SW 1271 (cell line): Measurements from ENCODE around the gene PROP1.
"Not testable (repeated sequence)": the region's sequence is repeated elsewhere in the genome, so short reads cannot be mapped to it uniquely, and the experiment has no call there.

Experiments
- DNase-seq, 2 experiments: peaks; one replicate each; lab custom pipeline; 2025; lab: John Stamatoyannopoulos, UW

The PROP1 gene

DNA sequence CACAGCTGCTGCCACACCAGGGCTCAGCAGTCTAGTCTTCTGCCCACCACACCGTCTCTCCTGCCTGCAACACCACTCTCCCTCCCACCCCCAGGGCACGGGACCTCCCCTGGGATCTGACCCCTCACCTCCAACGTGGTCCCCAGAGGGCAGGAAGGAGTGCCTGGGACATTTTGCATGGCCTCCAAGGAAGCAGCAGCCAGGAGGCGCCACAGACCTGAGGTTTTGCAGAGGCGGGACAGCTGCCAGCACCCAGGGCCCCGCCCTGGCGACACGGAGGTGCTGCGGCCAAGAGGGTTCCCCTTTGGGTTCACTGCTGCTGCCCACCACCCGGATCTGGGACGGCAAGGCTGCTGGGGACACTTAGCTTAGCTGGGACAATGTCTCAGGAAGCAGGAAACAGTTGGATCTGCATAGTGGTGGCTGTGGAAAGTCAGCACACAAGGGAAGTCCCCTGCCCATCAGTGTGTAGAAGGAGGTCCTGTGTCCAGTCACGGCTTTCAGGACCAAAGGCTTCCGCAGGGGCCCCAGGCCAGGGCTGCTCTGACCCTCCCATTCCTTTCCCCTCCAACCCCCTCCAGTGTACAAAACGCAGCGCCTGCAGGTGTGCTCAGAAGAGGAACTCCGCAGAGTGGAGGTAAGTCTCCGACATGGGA lies 13.8 kb downstream of the PROP1 start:
- DNase-seq, result no peak

DNA sequence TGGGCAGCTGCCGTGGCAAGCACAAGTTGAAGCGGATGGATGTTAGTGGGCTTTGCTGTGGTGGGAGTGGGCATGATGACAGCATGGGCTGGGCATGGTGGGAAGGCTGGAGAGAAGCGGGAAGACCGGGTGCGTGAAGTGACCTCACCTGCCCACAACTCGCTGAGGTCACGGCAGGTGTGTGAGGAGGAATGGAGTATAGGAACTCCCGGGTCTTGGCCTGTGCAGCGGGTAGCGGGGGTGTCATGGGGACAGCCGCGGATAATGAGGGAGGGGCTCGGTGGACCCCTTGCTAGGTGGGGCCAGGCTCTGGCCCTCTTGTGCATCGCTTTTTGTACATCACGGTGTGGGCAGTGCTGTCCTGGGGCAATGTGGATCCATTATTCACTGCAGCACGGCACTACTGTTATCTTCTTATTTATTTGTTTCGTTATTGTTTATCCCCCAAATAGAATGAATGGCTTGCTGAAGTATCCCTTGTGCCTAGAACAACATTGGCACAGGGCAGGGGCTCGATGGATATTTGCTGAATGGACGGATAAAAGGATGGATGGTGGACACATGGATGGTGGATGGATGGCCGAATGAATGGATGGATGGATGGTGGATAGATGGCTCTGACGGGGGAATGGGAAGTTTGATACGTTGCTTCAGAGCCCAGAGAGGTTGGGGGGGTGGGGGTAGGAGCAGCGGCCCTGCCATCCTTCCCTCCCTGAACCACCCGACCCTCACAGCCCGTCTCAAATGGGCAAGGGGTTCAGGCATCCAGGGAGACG lies 14.6 kb downstream of the PROP1 start:
- no peak for DNase-seq

DNA sequence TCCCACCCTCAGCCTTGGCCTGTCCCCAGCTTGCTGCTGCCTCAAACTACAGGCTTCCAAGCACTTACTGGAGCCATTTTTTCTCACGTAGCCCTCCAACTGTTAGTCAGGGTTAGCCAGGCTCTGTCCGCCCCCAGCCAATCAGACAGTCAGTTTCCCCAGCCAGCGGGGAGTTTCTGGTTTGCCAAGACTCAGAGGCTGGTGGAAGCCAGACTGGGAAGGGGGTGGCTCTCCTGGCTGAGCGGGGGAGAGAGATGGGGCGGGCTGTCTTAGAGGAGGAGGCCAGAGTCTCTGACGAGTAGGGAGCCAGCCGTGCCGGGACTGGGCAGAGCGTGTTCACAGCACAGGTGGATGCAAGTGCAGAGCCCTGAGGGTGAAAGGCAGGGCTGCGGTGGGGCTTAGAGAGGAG lies 15.3 kb downstream of the PROP1 start:
- DNase-seq, result no peak

DNA sequence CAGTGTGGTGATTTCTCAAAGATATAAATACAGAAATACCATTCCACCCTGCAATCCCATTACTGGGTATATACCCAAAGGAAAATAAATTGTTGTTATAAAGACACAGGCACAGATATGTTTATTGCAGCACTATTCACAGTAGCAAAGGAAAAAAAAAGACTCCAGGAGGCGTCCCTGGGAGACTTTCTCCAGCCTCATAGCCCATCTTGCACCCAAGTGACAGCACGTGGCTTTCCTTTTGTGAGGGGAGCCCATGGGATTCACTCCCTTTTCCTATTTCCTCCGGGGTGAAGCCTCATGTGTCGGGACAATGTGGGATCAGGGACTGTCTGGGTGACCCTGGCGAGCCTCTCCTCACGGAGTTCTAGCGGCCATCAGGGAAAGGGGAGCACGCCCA lies 18.4 kb downstream of the PROP1 start:
- DNase-seq, result not testable (repeated sequence)

DNA sequence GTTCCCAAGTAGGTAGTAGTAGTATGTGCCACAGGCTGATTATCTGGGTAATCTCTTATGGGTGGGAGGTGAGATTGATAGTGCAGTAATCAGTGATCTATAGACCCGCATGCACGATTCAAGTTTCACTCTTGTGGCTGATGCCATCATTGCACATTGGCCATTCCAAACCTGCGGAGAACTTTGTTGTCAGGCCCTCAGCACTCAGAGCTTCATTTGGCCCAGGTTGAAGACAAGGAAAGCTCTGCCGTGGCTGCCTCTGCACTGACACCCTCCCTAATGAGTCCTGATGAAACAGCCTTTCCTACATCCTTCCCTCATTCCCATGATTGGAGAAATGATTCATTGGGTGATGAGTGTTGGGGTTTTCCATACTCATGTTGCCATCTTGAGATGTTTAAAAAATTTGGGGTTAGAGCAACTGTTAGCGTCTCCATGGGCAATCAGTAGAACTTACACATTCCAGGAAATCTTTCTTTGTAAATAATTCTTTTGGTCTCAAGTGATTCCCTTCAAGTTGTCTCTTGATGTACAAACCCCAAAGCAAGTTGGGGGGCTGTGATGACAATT lies 22.9 kb downstream of the PROP1 start:
- no peak for DNase-seq

DNA sequence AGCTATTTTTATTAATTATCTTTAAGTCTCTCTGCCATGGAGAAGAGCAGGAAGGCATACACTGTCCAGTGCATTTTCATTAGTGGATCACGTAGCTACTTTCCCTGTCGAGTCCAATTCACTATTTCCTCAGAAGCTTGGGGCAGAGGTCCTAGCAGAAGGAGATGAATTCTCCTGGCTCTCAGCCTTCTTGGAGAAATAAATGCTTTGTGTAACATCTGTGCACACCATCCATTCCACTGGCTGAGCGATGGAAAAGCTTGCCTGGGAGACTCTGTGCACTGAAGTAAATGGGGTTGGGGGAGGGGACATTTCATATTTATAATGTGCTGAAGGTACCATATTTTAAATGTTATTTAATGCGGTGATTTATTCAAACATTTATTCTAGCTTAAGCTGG lies 23.4 kb downstream of the PROP1 start:
- no peak for DNase-seq

DNA sequence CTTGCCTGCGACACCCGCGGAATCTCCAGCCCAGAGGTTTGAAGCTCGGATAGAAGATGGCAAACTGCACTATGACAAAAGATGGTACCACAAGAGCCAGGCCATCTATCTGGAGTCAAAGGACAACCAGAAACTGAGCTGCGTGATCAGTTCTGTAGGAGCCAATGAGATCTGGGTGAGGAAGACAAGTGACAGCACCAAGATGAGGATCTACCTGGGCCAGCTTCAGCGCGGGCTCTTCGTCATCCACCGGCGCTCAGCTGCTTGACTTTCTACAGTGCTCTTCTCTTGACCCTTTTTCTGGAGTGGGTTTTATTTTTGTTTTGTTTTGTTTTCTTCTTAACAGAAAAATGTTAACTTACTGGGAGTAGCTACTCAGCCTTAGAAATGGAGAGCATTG lies 24.0 kb downstream of the PROP1 start:
- not testable (repeated sequence) for DNase-seq

DNA sequence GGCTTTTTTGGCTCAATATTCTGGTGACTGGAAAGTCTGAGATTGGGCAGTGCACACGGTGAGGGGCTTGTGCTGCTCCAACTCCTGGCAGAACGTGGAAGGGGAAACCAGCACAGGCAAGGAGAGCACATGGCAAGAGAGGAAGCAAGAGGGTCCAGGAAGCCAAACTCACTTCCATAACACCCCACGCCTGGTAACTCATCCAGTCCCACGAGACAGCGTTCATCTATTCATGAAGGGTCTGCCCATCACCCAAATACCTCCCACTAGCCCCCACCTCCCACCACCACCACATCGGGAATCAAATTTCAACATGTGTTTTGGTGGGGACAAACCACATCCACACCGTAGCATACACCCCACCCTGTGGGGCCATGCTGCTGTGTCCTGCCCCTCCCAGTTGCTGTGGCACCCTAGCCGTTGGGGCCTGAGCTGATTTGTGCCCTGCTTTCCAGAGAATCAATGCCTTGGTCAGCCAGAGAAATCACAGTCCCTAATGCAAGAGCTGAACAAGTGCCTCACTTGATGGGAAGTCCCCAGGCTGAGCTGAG lies 27.3 kb downstream of the PROP1 start:
- DNase-seq, result no peak

DNA sequence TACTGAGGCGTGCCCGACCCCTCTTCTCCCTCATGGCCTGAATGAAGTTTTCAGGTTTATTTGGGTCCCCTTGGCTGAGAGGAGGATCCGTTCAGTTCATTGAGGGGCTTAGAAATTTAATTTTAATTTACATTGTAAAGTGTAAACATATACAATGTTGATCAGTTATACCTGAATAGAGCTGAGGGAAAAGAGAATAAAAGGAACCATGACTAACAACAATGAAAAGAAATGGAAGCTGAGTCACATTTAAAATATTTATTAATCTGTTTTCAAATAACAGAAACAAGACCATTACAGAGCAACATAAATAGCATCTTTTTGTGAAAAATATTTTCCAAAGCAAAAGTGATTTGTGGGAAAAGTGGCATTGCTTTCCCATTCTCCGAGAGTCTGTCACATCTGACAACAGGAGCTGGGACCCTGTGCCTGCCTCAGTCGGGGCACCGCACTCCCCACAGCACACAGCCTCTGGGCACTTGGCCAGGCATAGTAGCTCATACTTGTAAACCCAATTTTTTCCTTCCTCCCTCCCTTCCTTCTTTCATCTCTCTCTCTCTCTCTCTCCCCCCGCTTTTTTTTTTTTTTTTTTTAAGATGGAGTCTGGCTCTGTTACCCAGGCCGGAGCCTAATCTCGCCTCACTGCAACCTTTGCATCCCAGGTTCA lies 28.7 kb downstream of the PROP1 start:
- DNase-seq, result no peak

DNA sequence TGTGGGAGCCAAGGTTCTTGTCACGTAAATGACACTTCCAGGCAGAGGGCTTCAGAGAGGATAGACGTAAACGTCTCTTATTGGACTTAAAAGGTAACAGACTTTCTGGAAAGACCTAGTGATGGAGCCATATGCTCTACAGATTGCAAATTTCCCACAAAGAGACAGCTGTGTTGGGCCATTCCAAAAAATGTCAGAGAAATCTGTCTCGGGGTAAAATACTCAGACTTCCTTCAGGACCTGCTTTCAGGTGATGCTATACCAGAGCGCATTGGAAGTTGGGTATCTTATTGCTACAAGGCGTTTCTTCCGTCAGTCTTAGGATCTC lies 29.2 kb downstream of the PROP1 start:
- no peak for DNase-seq

DNA sequence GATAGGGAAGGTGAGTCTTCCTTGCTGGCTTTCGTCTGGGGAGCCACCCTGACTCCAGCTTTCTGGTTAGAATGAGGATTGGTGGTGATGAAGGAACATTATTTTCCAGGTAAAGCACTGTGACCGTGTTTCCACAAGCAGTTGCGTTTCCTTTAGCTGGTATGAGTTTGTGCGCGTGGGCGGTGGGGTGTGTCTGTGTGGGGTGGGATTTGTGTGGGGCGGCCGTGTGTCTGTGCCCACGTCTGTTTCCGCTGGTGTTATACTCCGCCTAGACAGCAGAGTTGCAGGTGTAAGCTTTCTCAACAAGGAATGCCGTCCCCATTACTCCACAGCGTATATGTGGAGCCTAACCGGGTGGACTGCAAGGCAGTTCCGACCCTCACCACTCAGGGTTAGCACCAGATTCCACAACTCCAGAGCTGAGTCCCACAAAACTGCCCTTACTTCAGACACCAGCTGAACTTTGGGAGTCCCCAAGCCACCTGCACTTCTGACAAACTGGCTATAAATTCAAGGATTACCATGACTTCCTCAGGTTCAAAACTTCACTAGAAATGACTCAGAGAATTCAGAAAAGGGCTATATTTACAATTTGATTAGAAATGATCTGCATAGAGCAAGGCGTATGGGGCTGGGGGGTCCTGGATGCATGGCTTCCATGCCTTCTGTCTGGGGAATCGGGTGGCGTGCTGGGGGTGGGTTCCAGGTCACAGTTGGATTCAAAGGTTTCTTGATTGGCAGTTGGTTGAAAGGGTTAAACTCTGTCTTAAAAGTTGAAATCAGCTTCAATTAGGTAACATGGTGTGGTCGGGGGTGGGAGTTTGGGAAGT lies 29.8 kb downstream of the PROP1 start:
- DNase-seq, result no peak

DNA sequence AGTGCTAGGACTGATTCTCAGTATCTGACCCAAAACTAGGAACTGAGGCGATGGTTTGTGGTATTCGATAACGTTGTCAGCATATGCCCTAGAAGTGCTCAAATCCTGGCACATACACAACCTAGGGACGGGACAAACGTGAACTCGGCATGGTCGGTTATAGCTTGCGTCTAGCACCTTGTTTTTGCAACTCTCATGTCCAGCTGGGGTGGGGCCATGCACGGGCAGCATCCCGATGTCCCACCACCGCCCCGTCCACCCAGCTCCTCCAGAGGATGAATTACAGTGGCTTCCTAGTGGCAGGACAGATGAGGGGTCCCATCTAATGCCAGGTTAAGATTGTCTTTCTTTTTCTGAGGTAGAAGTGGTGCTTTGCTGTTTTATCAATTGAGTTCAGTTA lies 31.6 kb downstream of the PROP1 start:
- no peak for DNase-seq

DNA sequence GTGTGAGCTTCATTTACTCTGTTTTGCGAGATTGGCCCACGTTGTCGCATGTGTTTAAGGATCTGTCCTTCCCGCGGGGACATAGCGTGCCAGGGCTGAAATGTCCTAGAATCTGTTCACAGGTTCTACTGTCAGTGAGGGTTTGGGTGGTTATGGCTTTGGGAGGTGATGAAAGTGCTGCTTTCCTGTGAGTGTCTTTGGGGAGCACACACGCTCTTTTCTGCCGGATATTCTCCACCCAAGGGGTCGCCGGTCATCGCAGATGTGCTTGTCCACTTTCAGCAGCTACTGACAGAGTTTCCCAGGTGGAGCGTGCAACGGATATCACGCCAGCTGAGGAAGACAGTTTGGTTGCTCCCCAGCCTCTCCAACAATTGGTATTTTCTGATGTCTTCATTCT lies 32.1 kb downstream of the PROP1 start:
- no peak for DNase-seq

DNA sequence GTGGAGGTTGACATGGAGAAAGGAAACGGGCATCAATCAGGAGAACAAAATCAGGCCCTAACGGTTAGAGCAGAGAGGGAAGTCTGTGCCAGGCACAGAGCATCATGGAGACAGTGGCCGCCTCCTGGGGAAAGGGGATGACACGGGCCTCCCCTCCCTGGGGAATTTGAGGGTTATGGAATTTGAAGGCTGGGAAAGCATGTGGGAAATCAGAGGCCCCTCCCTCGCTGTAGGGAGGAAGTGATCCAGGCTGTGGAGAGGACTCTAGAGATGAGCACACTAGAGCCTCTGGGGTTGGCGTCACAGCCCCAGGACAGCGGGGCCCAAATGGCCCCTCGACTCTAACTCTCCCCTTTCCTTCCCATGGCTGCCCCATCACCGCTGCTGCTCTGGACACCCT lies 36.7 kb downstream of the PROP1 start:
- DNase-seq, result no peak

DNA sequence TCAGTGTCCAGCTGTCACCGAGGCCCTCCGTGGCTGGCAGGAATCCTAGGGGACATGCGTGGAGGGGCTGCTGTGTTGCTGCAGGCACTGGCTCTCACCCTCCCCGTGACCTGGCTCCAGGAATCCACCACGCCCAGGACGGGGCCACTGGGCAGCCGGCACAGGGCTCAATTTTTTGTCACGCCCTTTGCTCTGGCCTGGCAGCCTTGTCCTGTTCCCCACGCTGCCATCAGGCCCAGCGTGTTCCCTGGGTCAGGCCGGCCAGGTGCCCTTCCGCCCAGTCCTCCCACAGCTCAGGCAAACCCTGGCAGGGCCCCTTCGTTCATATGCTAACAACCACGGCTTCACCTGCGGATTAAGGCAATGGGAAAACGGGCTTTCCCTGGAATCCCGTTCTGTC lies 37.3 kb downstream of the PROP1 start:
- no peak for DNase-seq

DNA sequence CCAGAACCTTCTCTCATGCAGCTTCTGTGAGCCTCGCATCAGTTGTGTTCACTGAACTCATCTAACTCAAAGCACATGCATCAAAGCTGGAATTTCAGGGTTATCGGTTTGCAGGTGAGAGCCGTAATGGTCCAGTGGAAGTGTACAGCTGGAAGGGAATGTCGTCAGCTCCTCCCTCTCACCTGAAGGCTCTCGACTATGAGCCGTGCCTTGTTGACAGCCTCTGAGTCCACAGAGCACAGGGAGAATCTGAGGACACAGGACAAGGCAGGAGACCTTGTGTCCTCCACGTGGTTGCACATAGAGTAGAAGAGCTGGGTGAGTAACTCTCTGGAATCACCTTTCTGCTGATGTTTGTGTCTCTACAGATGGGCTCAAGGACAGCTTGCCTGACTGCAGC lies 38.8 kb downstream of the PROP1 start:
- DNase-seq, result no peak

DNA sequence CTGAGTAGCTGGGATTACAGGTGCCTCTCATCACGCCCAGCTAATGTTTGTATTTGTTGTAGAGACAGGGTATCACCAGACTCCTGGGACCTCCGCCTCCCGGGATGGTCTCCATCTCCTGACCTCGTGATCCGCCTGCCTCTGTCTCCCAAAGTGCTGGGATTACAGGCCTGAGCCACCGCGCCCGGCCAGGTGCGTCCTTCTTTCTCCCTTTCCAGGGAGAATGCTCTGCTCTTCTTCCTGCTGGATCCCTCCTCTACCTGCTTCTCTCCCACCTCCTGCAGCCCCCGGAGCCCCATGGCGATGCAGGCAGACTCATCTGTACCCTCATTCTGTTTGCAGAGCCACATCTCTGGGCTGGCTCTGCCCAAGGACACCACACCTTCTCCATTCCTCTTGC lies 42.9 kb downstream of the PROP1 start:
- not testable (repeated sequence) for DNase-seq

DNA sequence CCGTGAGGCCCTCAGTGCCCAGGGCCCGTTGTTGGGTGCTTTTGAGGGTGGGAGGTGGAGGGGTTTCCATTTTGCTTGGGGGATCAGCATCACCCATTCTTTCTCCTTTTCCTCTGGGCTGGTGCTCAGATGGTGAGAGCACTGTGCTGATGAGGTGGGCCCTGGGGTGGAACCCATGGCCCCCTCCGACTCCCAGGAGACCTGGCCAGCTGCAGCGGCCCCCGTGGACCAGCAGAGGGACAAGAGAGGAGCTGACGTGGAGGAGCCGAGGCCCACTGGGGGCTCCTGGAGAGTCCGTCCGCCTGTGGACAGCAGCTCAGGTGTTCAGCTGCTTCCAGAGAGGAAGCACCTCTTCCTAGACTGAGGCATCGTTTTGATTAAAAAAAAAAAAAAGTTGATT lies 46.4 kb downstream of the PROP1 start:
- not testable (repeated sequence) for DNase-seq

DNA sequence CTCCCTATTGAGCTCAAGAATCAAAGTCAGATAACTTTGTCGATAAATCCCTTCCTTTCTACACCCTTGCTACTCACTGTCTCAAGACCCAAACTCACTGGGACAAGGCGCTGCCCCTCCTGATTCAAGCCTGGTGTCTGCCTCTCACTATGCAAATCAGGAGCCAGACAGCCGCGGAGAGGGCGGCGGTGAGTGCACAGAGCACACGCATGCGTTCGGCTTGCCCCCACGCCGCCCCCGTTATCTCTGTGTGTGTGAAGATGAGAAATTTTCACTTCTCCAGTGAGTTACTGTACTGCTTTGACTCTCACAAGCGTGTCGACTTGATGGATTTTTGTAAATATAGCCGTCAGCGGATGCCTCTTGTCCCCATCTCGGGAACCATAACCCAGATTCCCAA lies 47.0 kb downstream of the PROP1 start:
- not testable (repeated sequence) for DNase-seq

DNA sequence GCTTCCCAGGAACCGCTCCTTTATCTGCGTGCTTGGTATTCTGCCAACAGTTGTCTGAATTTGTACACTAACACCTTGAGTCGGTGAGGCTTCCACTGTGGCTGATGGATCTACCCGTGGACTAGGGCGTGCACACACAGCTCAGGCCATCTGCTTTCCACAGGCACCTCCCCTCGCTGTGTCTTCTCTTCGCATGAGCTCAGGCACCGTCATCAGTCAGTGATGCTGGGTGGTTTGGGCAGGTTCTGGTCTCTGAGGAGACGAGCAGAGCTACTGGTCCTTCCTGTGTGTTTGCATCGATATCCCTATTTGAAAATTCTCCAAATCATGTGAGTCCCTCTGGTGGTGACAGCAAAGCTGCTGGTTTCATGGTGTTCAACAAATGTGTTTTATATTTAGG lies 48.1 kb downstream of the PROP1 start:
- not testable (repeated sequence) for DNase-seq

DNA sequence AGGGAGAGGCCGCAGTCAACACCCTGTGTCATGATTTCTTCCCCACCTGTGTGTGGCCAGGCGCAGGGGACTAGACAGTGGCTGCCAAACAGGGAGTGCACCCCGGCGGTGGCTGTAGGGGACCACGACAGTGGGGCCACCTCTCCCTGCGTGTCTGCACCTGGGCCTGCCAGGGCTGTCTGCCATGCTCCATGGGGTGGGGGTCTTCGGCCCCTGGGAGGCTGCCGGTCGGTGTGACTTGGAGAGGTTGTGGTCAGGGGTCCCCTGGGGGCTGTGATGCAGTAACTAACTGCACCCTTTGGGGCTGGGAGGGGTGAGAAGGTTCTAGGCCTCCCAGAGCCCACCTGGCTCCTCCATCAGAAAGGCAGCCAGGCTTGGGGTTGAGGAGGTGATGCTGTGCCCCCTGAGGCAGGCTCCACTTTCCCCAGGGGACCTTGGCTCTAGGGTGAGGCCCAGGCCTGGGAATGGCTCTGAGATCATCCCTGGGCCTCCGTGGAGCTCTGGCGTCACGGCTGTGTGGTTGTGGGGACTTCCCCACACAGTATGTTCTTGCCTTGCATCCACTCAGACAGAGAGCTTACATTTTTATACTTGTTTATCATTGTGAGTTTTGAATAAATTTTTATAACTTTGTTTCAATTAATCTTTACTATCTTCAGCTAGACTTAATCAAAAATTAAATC lies 50.3 kb downstream of the PROP1 start:
- DNase-seq, result not testable (repeated sequence)
